ENCODE results near the gene BRINP3. TPM values are rescaled to one million over a fixed set of nuclear protein-coding genes. Genes with fewer than 3 reads are reported as not detected.

BRINP3 gene
- total and polyA plus RNA-seq, 2 donors (not counting 3 experiments of a cell fraction or from before 2014, with no cell fraction given), result not detected

DNA sequence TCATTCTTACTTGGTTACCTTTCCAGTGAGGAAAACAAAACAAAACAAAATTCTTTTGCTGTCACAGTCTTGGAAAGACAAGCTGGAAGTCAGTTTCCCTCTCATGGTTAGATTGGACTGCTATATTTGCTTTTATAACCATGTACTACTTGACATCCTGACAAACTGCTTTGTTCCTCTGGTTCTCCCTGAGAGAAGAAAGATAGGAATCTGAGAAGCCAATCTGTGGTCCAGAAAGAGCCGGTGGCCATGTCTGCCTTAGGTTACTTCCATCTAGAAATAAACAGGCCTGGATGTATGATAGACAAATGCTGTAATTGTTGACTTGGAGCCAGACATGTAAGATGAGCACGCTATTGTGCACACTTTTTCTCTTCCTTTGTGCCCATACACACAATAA, 330.0 kb downstream of the BRINP3 start:
- FAIRE-seq, result no peak

DNA sequence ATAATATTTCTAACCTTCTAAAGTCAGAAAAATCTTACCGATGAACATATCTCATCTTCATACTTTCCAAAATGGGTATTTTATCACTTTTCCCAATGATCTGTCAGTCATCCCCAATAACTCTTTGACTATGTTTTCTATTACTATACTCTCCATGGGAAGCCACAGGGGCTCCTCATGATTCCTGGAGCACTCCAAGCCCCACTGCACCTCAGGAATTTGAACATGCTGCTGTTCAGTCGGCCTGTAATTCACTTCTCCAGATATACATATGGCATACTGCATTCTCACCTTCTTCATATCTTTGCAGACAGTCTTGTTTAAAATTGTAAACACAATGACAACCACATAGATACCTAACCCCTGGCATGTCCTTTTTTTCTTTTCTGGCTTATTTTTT, 333.0 kb downstream of the BRINP3 start:
- POLR2A ChIA-PET, result no interaction called here
- no peaks in the 10 kb centered on the region for H3K36me3 ChIP-seq (ENCODE audit: control insufficient read depth in 2 of 2, extremely low read depth in 1 of 2, insufficient read depth in 2 of 2, low read length in 2 of 2)
- no peaks in the 10 kb centered on the region for H3K9me1 ChIP-seq (replicated peaks; ENCODE audit: control insufficient read depth, extremely low read depth, insufficient read depth, low read length)
- H3K27ac ChIP-seq (ENCODE audit: insufficient read depth, low read depth, low read length), result no peak overlapping the region
- dilution Hi-C loops (cut with MboI; ENCODE audit: extremely low pct_ligation_motif_present, low sequenced_read_pairs) (no loop called here), intact Hi-C loops (cut with micrococcal nuclease) (no loop called here)
- H3K4me1 ChIP-seq (ENCODE audit: control insufficient read depth, extremely low read depth, insufficient read depth, low read length), result no peaks in the 10 kb centered on the region
- DNase-seq (ENCODE audit: low read depth, low spot score) (no peak), FAIRE-seq (no peak)
- H3K4me2 ChIP-seq (ENCODE audit: insufficient read depth, low read length), result no peak overlapping the region
- H3K9ac ChIP-seq (replicated peaks; ENCODE audit: extremely low read depth, insufficient read depth, low read length), result no peak overlapping the region
- no peaks in the 10 kb centered on the region for H3K27me3 ChIP-seq (ENCODE audit: control insufficient read depth in 2 of 2, insufficient read depth in 2 of 2, low read length in 2 of 2)
- no peaks in the 10 kb centered on the region for H4K20me1 ChIP-seq (replicated peaks; ENCODE audit: control insufficient read depth, extremely low read depth, insufficient read depth, low read length)
- CTCF ChIA-PET, result no interaction called here
- no TSS peak for BruUV-seq (replicated peaks)
- TF ChIP-seq GATA2 (IDR thresholded peaks at IDR 0.05; ENCODE audit: insufficient read depth, insufficient read length, low read depth, low read length) (no peak), POLR2AphosphoS5 (IDR thresholded peaks at IDR 0.05; ENCODE audit: insufficient read depth, low read depth, low read length) (no peak)
- H2AFZ ChIP-seq (ENCODE audit: low read depth, low read length), result no peak overlapping the region
- no peaks in the 10 kb centered on the region for H3K9me3 ChIP-seq (replicated peaks; ENCODE audit: control insufficient read depth, insufficient read depth, low read length)
- no peak overlapping the region for H3K4me3 ChIP-seq (replicated peaks in 1 of 3; ENCODE audit: insufficient read depth in 1 of 3, low read depth in 1 of 3, low read length in 3 of 3)
- H3K79me2 ChIP-seq (ENCODE audit: control insufficient read depth, insufficient read depth, low read length), result no peaks in the 10 kb centered on the region

More for the DNA sequence above, 330.0 kb downstream of the BRINP3 start:
- intact Hi-C loops (cut with micrococcal nuclease) (no loop called here), dilution Hi-C loops (cut with MboI; ENCODE audit: extremely low pct_ligation_motif_present, low sequenced_read_pairs) (no loop called here)
- ChIA-PET POLR2A (no interaction called here), CTCF (no interaction called here)
- no peak for DNase-seq (ENCODE audit: low read depth, low spot score)
- Histone ChIP-seq H3K27ac (ENCODE audit: insufficient read depth, low read depth, low read length) (no peak overlapping the region), H3K79me2 (ENCODE audit: control insufficient read depth, insufficient read depth, low read length) (no peaks in the 10 kb centered on the region), H3K9me3 (replicated peaks; ENCODE audit: control insufficient read depth, insufficient read depth, low read length) (no peaks in the 10 kb centered on the region), H3K4me1 (ENCODE audit: control insufficient read depth, extremely low read depth, insufficient read depth, low read length) (no peaks in the 10 kb centered on the region), H3K36me3 (ENCODE audit: control insufficient read depth in 2 of 2, extremely low read depth in 1 of 2, insufficient read depth in 2 of 2, low read length in 2 of 2) (no peaks in the 10 kb centered on the region), H2AFZ (ENCODE audit: low read depth, low read length) (no peak overlapping the region), H3K4me2 (ENCODE audit: insufficient read depth, low read length) (no peak overlapping the region), H3K9me1 (replicated peaks; ENCODE audit: control insufficient read depth, extremely low read depth, insufficient read depth, low read length) (no peaks in the 10 kb centered on the region), H3K27me3 (ENCODE audit: control insufficient read depth in 2 of 2, insufficient read depth in 2 of 2, low read length in 2 of 2) (no peaks in the 10 kb centered on the region), H3K4me3 (replicated peaks in 1 of 3; ENCODE audit: insufficient read depth in 1 of 3, low read depth in 1 of 3, low read length in 3 of 3) (no peak overlapping the region), H3K9ac (replicated peaks; ENCODE audit: extremely low read depth, insufficient read depth, low read length) (no peak overlapping the region), H4K20me1 (replicated peaks; ENCODE audit: control insufficient read depth, extremely low read depth, insufficient read depth, low read length) (no peaks in the 10 kb centered on the region)
- TF ChIP-seq FOS (IDR thresholded peaks at IDR 0.05; ENCODE audit: borderline replicate concordance, insufficient read depth, low read length) (no peak), POLR2A (IDR thresholded peaks at IDR 0.05; ENCODE audit: low read depth, low read length) (no peak)
- BruUV-seq (replicated peaks), result no TSS peak

Measured in endothelial cell of umbilical vein (primary cell).